Heart left ventricle (tissue), 16 donors: Measurements from ENCODE around the gene RBM4. TPM values are rescaled to one million over a fixed set of nuclear protein-coding genes. Genes with fewer than 3 reads are reported as not detected.

Experiments used
- ATAC-seq, 4 donors: fragments of 200-7000 bp; cut with Tn5 transposase; one replicate each; pipeline ENCODE4 v1.9.1; 2020 to 2022; ENCODE audit warnings: moderate library complexity in 4 of 4, mild to moderate bottlenecking in 3 of 4, moderate number of reproducible peaks in 1 of 4
- DNase-seq, 5 donors: peaks; one replicate each; pipeline ENCODE4 v3.0.0-alpha.2; 2020
- H3K27ac ChIP-seq, 12 donors: fragments of 200-600 bp; sonication (generic) in 4 of 12; one replicate each; pipeline versions ENCODE4 v1.5.0 to v1.8.0; 2016 to 2022; ENCODE audit warnings: mild to moderate bottlenecking in 2 of 12
- H3K27me3 ChIP-seq, 9 donors: fragments of 200-600 bp; sonication (generic) in 2 of 9; one replicate each; pipeline versions ENCODE4 v1.5.1 to v1.8.0; 2016 to 2022; ENCODE audit warnings: mild to moderate bottlenecking in 3 of 9
- H3K36me3 ChIP-seq, 9 donors: fragments of 200-600 bp; sonication (generic) in 2 of 9; one replicate each; pipeline versions ENCODE4 v1.5.0 to v1.8.0; 2018 to 2022; ENCODE audit warnings: mild to moderate bottlenecking in 2 of 9
- H3K4me1 ChIP-seq, 12 donors: fragments of 200-600 bp; sonication (generic) in 4 of 12; one replicate each; pipeline versions ENCODE4 v1.5.0 to v1.8.0; 2016 to 2022; ENCODE audit warnings: mild to moderate bottlenecking in 3 of 12
- H3K4me3 ChIP-seq, 12 donors: fragments of 200-600 bp; sonication (generic) in 4 of 12; one replicate each; pipeline versions ENCODE4 v1.5.0 to v1.8.0; 2017 to 2022; ENCODE audit warnings: mild to moderate bottlenecking in 9 of 12, moderate library complexity in 4 of 12
- H3K9me3 ChIP-seq, 12 donors: fragments of 200-600 bp; sonication (generic) in 4 of 12; one replicate each; pipeline versions ENCODE4 v1.5.0 to v1.8.0; 2016 to 2022; ENCODE audit warnings: mild to moderate bottlenecking in 1 of 12
- POLR2A ChIP-seq, 2 donors: fragments of 450-650 bp; IDR thresholded peaks; one replicate each; pipeline ENCODE4 v1.6.1; 2017; ENCODE audit warnings: antibody characterized with exemption in 2 of 2, mild to moderate bottlenecking in 2 of 2, moderate library complexity in 2 of 2
- WGBS, 4 donors: extraction: QIAGEN DNeasy Blood & Tissue Kit in 2 of 4; methylation state at CpG; one replicate each; pipeline versions ENCODE4 v1.1.5 to v1.1.7; 2013 to 2018; 5-methylcytosine and 5-hydroxymethylcytosine counted together
- intact Hi-C, 10 donors: fragments of 100-400 bp; cut with DNase I; formaldehyde crosslinking; loops; one replicate each; pipeline versions ENCODE4 v1.11.1 to v1.14.2; 2022
- polyA plus RNA-seq, 2 donors: library from polyadenylated mRNA; stranded (reverse); fragments of 200-250 nt; gene quantifications; one replicate each; pipeline ENCODE4 v1.2.3, GENCODE V29; 2013
- total RNA-seq, 9 donors: library from RNA; depleted of rRNA in 2 of 9; stranded (reverse); fragments of >200 nt in 2 of 9; fragmentation: NEBNext Ultra II Directional in 3 of 9; extraction: Animal tissue kit (Norgen Biotek cat#: 25700) in 3 of 9; gene quantifications; one replicate each; pipeline versions ENCODE4 v1.1.0 to v1.2.4, GENCODE V29; 2016 to 2023
- TF ChIP-seq, protein P1 (sequence below), 12 donors: fragments of 200-600 bp; sonication (generic) in 4 of 12; IDR thresholded peaks; one replicate each; pipeline versions ENCODE4 v1.5.0 to v1.8.0; 2018 to 2022; ENCODE audit warnings: antibody characterized with exemption in 12 of 12, mild to moderate bottlenecking in 5 of 12
- donor health status: ischemic (EF 13 %, LVEDD 7.1; RV severe dilation, severe dysfunction).
- donor health status: healthy with polysubstance abuse.
- donor health status: DM: no; HTN: yes; CAD: no.
- donor health status: DM: no; HTN: no; CAD: no.
- donor health status: ischemic (EF 25% LVEDD 6.9; RV normal size, moderate dysfunction).
- donor health status: ischemic (EF 25% LVEDD 5.7; RV mildly dilated, moderate dysfunction).
- donor health status: healthy.
- donor health status: DM: yes; HTN: yes; CAD: no.
- donor health status: ischemic (EF 35%, LVEDD 5.7; RV mildly dilated, moderate dysfunction).
- donor health status: nonischemic (EF 11% LVEDD 7.7; RV severe dilation, severe dysfunction).
- donor health status: DM: yes; HTN: yes; CAD: no.
- donor health status: PGD.
- donor health status: ischemic (EF 29% LVEDD 5.4; RV normal size, mild dysfunction).
- donor health status: nonischemic (EF 23%, LVEDD 6.1; RV moderate dilation, normal function).

Gene RBM4
- total and polyA plus RNA-seq, 11 donors: 46.4 to 89.4 (median 56.6) TPM

DNA sequence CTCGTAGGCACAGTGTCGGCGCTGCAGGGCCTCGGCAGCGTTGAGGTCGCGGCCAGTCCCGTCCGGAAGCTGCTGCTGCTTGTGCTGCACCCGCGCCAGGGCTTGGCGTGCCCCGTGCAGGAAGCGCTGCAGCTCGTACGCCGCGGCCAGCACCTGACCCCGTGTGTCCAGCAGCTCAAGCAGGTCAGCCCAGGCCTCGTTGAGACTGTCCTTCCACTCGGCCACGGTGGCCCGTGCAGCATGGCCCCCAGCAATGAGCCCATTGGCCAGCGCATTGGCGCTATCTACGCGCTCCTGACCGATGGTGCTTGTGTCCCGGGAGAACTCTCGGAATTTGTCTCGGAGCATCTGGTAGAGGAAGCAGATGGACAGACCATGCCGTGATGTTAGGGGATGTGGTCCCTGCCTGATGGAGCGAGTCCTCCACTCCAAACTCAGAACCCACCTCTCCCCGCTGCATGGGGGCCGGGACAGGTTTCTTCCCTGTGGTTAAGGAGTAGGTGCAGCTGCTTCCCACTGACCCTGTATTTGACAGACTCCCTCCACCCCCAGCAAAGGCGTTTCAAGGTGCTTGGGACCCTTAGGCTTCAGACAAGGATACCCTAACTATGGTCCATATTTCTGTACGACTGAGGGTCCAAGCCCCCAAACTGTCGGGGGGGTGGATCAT, 52.9 kb downstream of the RBM4 start:
- ATAC-seq: no peak
- Histone ChIP-seq H3K36me3 (no peaks in the 10 kb centered on the region), H3K4me1 (peaks cover 0 to 7% (median 0%) of the 10 kb centered on the region in 12 donors), H3K9me3 (no peaks in the 10 kb centered on the region), H3K4me3 (no peak overlapping the region), H3K27ac (no peak overlapping the region), H3K27me3 (no peaks in the 10 kb centered on the region)
- intact Hi-C loops: loop anchor here in 3 of 10 donors (5.0 kb wide), 2 partner anchors 191 to 381 kb away; no protein-coding TSS in a partner anchor
- DNase-seq: no peak
- TF ChIP-seq, protein P1, sequence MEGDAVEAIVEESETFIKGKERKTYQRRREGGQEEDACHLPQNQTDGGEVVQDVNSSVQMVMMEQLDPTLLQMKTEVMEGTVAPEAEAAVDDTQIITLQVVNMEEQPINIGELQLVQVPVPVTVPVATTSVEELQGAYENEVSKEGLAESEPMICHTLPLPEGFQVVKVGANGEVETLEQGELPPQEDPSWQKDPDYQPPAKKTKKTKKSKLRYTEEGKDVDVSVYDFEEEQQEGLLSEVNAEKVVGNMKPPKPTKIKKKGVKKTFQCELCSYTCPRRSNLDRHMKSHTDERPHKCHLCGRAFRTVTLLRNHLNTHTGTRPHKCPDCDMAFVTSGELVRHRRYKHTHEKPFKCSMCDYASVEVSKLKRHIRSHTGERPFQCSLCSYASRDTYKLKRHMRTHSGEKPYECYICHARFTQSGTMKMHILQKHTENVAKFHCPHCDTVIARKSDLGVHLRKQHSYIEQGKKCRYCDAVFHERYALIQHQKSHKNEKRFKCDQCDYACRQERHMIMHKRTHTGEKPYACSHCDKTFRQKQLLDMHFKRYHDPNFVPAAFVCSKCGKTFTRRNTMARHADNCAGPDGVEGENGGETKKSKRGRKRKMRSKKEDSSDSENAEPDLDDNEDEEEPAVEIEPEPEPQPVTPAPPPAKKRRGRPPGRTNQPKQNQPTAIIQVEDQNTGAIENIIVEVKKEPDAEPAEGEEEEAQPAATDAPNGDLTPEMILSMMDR (IDR thresholded peaks at IDR 0.05): no peak
- TF ChIP-seq POLR2A (IDR thresholded peaks at IDR 0.05): no peak
- WGBS, 4 donors: 92 to 96% (median 93%) methylated on average over 35 to 38 of the region's 38 CpGs

- Histone ChIP-seq H3K27me3 (no peaks in the 10 kb centered on the region), H3K4me3 (no peak overlapping the region), H3K4me1 (peaks cover 0 to 7% (median 0%) of the 10 kb centered on the region in 12 donors), H3K36me3 (no peaks in the 10 kb centered on the region), H3K27ac (no peak overlapping the region), H3K9me3 (no peaks in the 10 kb centered on the region)
- intact Hi-C loops: loop anchor here in 4 of 10 donors (2.0 to 5.0 kb wide), 3 partner anchors 140 to 380 kb away; no protein-coding TSS in a partner anchor
- TF ChIP-seq POLR2A (IDR thresholded peaks at IDR 0.05): no peak
- TF ChIP-seq, protein P1 (IDR thresholded peaks at IDR 0.05): no peak
- 90 to 93% (median 92%) methylated on average over 18 of the region's 18 CpGs for WGBS, 4 donors
- DNase-seq: no peak
- no peak for ATAC-seq
These were observed 53.9 kb downstream of the RBM4 start for GRCh38 chr11:66692446-66692845.

GRCh38 chr11:66692871-66693331, 54.4 kb downstream of the RBM4 start:
- 89 to 92% (median 90%) methylated on average over 17 to 20 of the region's 20 CpGs for WGBS, 4 donors
- Histone ChIP-seq H3K4me1 (peaks cover 0 to 7% (median 0%) of the 10 kb centered on the region in 12 donors), H3K4me3 (no peak overlapping the region), H3K27ac (no peak overlapping the region), H3K36me3 (no peaks in the 10 kb centered on the region), H3K27me3 (no peaks in the 10 kb centered on the region), H3K9me3 (no peaks in the 10 kb centered on the region)
- intact Hi-C loops: loop anchor here in 4 of 10 donors (2.0 to 5.0 kb wide), 3 partner anchors 140 to 379 kb away; no protein-coding TSS in a partner anchor
- TF ChIP-seq, protein P1 (IDR thresholded peaks at IDR 0.05): no peak
- no peak for TF ChIP-seq POLR2A (IDR thresholded peaks at IDR 0.05)
- no peak for DNase-seq
- no peak for ATAC-seq

DNA sequence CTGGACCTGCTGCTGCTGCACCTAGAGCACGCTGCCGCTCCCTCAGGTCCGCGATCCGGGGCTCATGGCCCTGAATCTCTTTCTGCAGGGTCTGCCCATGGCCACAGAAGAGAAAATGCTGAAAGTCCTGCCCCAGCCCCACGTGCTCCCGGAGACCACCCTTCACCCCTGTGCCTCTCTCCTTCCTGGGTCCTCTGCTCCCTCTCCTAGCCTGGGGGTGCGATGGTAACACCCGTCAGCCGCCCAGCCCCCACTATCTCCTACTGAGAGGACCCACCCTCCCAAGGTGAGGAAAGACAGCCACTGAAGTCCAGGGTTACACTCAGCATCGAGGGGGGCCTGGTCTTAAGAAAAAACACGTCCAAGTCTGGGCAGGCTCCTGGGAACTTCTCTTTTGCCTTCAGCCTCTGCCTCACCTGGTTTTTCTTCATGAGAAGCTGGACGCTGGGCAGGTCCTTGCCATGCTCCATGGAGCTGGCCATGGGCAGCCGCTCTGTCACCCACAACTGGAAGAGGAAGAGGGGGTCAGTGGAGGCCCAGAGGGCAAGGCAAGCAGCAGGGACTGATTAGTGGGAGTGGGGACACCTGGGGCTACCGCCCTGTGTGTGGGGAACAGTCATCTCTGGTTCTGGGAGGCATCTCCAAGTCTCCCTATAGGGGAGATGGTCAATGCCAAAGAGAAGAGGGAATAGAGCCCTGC, 55.0 kb downstream of the RBM4 start:
- Histone ChIP-seq H3K27ac (no peak overlapping the region), H3K27me3 (no peaks in the 10 kb centered on the region), H3K9me3 (no peaks in the 10 kb centered on the region), H3K4me3 (no peak overlapping the region), H3K36me3 (no peaks in the 10 kb centered on the region), H3K4me1 (peaks cover 0 to 7% (median 0%) of the 10 kb centered on the region in 12 donors)
- WGBS, 4 donors: 91 to 94% (median 94%) methylated on average over 11 to 15 of the region's 15 CpGs
- TF ChIP-seq, protein P1 (IDR thresholded peaks at IDR 0.05): no peak
- TF ChIP-seq POLR2A (IDR thresholded peaks at IDR 0.05): no peak
- intact Hi-C loops: loop anchor here (1.0 to 5.0 kb wide), 5 partner anchors 139 to 379 kb away; no protein-coding TSS in a partner anchor
- no peak for DNase-seq
- no peak for ATAC-seq
